ENCODE data around the gene RMND1.

The RMND1 gene

DNA sequence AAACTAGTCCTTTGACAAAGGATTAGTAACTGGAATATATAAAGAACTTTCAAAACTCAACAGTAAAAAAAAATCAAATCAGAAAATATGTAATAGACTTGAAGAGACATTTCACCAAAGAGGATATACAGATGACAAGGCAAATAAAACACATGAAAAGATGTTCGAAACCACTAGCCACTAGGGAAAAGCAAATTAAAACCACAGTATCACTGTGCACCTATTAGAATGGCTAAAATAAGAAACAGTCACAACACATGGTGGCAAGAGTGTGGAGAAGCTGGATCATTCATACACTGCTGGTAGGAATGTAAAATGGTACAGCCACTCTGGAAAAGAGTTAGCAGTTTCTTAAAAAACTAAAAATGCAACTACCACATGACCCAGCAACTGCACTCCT is 75.5 kb downstream of the RMND1 start:
- TF ChIP-seq, protein P1, sequence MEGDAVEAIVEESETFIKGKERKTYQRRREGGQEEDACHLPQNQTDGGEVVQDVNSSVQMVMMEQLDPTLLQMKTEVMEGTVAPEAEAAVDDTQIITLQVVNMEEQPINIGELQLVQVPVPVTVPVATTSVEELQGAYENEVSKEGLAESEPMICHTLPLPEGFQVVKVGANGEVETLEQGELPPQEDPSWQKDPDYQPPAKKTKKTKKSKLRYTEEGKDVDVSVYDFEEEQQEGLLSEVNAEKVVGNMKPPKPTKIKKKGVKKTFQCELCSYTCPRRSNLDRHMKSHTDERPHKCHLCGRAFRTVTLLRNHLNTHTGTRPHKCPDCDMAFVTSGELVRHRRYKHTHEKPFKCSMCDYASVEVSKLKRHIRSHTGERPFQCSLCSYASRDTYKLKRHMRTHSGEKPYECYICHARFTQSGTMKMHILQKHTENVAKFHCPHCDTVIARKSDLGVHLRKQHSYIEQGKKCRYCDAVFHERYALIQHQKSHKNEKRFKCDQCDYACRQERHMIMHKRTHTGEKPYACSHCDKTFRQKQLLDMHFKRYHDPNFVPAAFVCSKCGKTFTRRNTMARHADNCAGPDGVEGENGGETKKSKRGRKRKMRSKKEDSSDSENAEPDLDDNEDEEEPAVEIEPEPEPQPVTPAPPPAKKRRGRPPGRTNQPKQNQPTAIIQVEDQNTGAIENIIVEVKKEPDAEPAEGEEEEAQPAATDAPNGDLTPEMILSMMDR (IDR thresholded peaks at IDR 0.05; ENCODE audit: extremely low read depth, insufficient read depth, missing control alignments) = no peak
- in situ Hi-C loops (cut with MboI; ENCODE audit: low pct_unique_long_range_greater_than_20kb, low sequenced_read_pairs, unreplicated experiment) = no loop called here
- DNase-seq (ENCODE audit: low spot score) = no peak

DNA sequence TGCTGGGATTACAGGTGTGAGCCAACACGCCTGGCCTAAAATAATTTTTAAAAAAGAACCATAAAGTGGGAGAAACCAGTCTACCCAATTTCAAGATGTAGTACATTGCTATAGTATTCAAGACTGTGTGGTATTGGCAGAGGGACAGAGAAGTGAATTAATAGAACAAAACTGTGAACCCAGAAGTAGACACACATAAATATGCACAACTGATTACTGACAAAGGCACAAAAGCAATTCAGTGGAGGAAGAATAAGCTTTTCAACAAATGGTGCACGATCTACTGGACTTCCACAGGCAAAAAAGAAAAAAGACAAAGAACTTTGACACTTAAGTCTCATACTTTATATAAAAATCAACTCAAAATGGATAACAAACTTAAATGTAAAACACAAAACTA is 76.1 kb downstream of the RMND1 start:
- TF ChIP-seq, protein P1 (IDR thresholded peaks at IDR 0.05; ENCODE audit: extremely low read depth, insufficient read depth, missing control alignments) = no peak
- no peak for DNase-seq (ENCODE audit: low spot score)
- in situ Hi-C loops (cut with MboI; ENCODE audit: low pct_unique_long_range_greater_than_20kb, low sequenced_read_pairs, unreplicated experiment) = no loop called here

DNA sequence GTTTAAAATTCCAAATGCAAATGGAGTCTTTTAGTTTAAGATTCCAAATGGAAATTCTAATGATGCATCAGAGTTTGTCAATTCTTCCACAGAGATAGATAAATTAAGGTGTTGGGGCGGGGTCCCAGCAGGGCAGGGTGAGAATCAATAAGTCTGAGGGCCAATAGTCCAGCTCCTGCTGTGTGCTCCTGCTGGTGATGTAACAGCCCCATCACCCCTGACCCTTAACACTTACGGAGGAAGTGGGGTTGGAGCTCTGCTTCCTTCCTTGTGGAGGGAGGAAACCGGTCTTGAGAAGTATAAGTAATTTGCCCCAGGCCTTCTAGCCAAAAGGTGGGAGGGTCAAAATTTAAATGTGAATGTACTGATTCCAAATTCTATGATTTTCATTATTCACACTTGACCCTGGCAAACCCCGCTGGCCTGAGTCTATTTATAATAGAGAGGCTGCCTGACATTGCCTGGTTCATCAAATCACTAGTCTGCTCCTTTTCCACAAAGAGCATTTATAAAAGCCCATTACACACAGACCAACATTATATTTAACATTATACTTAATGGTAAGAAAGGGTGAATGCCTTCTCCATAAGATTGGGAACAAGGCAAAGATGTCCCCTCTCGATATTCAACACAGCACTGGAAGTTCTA is 77.8 kb downstream of the RMND1 start:
- TF ChIP-seq, protein P1 (IDR thresholded peaks at IDR 0.05; ENCODE audit: extremely low read depth, insufficient read depth, missing control alignments) = no peak
- in situ Hi-C loops (cut with MboI; ENCODE audit: low pct_unique_long_range_greater_than_20kb, low sequenced_read_pairs, unreplicated experiment) = no loop called here
- no peak for DNase-seq (ENCODE audit: low spot score)

DNA sequence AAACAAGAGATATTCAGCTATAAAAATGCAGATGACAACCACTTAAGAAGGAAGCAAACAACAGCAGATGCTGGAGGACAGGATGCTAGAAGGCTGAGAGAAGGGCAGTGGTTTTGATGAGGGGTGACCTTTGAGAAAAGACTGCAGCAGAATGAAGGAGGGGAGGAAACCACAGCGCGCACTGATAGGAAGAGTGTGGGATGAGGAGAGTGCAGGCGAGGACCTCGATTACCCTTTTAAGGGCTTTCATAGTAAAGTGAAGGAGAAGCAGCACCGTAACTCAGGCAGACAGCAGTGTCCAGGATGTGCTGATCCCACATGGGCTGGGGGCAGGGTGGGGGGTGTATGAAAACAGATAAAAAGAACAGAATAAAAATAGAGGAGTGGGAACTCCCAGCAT is 79.8 kb downstream of the RMND1 start:
- TF ChIP-seq, protein P1 (IDR thresholded peaks at IDR 0.05; ENCODE audit: extremely low read depth, insufficient read depth, missing control alignments) = no peak
- no peak for DNase-seq (ENCODE audit: low spot score)

DNA sequence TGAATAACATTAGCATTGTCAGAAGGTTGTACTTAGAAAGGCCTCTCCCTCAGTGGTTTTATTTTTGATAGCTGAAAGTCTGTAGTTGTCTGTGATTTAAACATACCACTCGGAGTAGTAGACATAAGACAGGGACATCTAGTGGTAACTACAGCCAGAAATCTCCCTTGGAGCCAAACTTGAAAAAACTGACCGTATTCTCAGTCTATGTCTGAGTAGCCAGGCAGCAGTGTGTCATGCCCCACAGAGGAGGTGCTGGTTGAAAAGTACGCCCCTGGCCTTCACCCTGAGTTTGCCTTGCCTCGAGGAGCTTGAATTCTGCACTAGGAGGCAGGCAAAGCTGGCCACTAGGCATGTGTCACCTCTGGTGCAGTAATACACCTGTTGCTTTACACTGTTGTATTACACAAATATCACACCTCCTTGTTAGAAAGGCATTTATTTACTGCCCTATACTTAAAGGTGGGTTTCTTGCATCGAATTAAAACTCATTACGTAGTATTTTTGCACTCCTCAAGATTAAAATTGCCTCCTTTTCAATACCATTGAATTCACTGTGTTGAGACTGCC is 81.3 kb downstream of the RMND1 start:
- no peak for DNase-seq (ENCODE audit: low spot score)
- in situ Hi-C loops (cut with MboI; ENCODE audit: low pct_unique_long_range_greater_than_20kb, low sequenced_read_pairs, unreplicated experiment) = no loop called here
- TF ChIP-seq, protein P1 (IDR thresholded peaks at IDR 0.05; ENCODE audit: extremely low read depth, insufficient read depth, missing control alignments) = no peak

More for the DNA sequence above, 79.8 kb downstream of the RMND1 start:
- in situ Hi-C loops (cut with MboI; ENCODE audit: low pct_unique_long_range_greater_than_20kb, low sequenced_read_pairs, unreplicated experiment) = no loop called here

DNA sequence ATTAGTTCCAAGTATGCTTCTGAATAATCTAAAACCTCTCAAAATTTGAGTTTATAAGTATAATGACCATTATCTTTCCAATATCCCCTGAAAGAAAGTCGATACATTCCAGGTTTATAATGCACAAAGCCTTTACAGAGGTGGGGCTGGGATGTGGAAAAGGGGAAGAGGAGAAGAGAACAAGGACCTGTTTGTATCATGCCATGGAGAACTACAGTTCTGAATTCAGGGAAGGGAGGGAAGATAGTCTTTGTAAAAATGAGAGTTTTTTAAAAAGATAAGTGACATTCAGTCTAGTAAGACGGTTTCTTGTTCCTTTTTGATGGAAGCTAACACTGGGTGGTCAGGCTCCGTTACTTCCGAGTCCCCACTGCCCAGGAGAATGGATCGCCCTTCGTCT is 86.7 kb downstream of the RMND1 start:
- in situ Hi-C loops (cut with MboI; ENCODE audit: low pct_unique_long_range_greater_than_20kb, low sequenced_read_pairs, unreplicated experiment) = no loop called here
- TF ChIP-seq, protein P1 (IDR thresholded peaks at IDR 0.05; ENCODE audit: extremely low read depth, insufficient read depth, missing control alignments) = no peak
- DNase-seq (ENCODE audit: low spot score) = no peak

Measured in GM13977 (cell line).